Stomach smooth muscle (tissue), 2 donors: ENCODE measurements around the gene EEFSEC.

Experiments used
- H3K27ac ChIP-seq: one replicate; pipeline ENCODE4 v1.7.0; 2013; ENCODE audit warnings: mild to moderate bottlenecking, low read length, inconsistent platforms
- H3K27me3 ChIP-seq, 2 donors: one replicate each; pipeline ENCODE4 v1.7.0; 2013; ENCODE audit warnings: low read length in 2 of 2; ENCODE audit not compliant: insufficient read depth in 2 of 2, control insufficient read depth in 1 of 2
- H3K36me3 ChIP-seq, 2 donors: one replicate each; pipeline ENCODE4 v1.7.0; 2013; ENCODE audit warnings: low read length in 2 of 2; ENCODE audit not compliant: control insufficient read depth in 2 of 2, insufficient read depth in 2 of 2
- H3K4me1 ChIP-seq: one replicate; pipeline ENCODE4 v1.7.0; 2013; ENCODE audit warnings: low read length; ENCODE audit not compliant: control insufficient read depth, insufficient read depth
- H3K4me3 ChIP-seq, 2 donors: one replicate each; pipeline ENCODE4 v1.7.0; 2013; ENCODE audit warnings: low read length in 2 of 2
- H3K9ac ChIP-seq, 2 donors: one replicate each; pipeline ENCODE4 v1.7.0; 2013; ENCODE audit warnings: low read length in 2 of 2, mild to moderate bottlenecking in 1 of 2
- H3K9me3 ChIP-seq, 2 donors: one replicate each; pipeline ENCODE4 v1.7.0; 2013; ENCODE audit warnings: low read length in 2 of 2; ENCODE audit not compliant: control insufficient read depth in 2 of 2
- donor health status: healthy.
- donor health status: Pancreatic carcinoma.

The EEFSEC gene

GRCh38 chr3:128411574-128412064 is 258.3 kb downstream of the EEFSEC start:
- no peak overlapping the region for H3K27ac ChIP-seq
- no peaks in the 10 kb centered on the region for H3K4me1 ChIP-seq
- no peak overlapping the region for H3K4me3 ChIP-seq
- no peaks in the 10 kb centered on the region for H3K27me3 ChIP-seq
- no peak overlapping the region for H3K9ac ChIP-seq
- no peaks in the 10 kb centered on the region for H3K36me3 ChIP-seq
- no peaks in the 10 kb centered on the region for H3K9me3 ChIP-seq

- no peaks in the 10 kb centered on the region for H3K9me3 ChIP-seq
- no peaks in the 10 kb centered on the region for H3K36me3 ChIP-seq
- H3K9ac ChIP-seq = no peak overlapping the region
- no peaks in the 10 kb centered on the region for H3K4me1 ChIP-seq
- no peak overlapping the region for H3K4me3 ChIP-seq
- no peaks in the 10 kb centered on the region for H3K27me3 ChIP-seq
- no peak overlapping the region for H3K27ac ChIP-seq
Observed at GRCh38 chr3:128412180-128413002, 259.1 kb downstream of the EEFSEC start.

GRCh38 chr3:128413003-128413370 is 259.7 kb downstream of the EEFSEC start:
- H3K4me3 ChIP-seq = no peak overlapping the region
- H3K4me1 ChIP-seq = no peaks in the 10 kb centered on the region
- no peak overlapping the region for H3K9ac ChIP-seq
- no peaks in the 10 kb centered on the region for H3K9me3 ChIP-seq
- H3K27ac ChIP-seq = no peak overlapping the region
- H3K36me3 ChIP-seq = no peaks in the 10 kb centered on the region
- H3K27me3 ChIP-seq = no peaks in the 10 kb centered on the region

- H3K4me1 ChIP-seq = no peaks in the 10 kb centered on the region
- no peaks in the 10 kb centered on the region for H3K27me3 ChIP-seq
- no peaks in the 10 kb centered on the region for H3K9me3 ChIP-seq
- H3K9ac ChIP-seq = no peak overlapping the region
- H3K27ac ChIP-seq = no peak overlapping the region
- no peaks in the 10 kb centered on the region for H3K36me3 ChIP-seq
- no peak overlapping the region for H3K4me3 ChIP-seq
Observed at GRCh38 chr3:128413413-128414205, 260.3 kb downstream of the EEFSEC start.

- no peak overlapping the region for H3K4me3 ChIP-seq
- no peaks in the 10 kb centered on the region for H3K27me3 ChIP-seq
- H3K27ac ChIP-seq = no peak overlapping the region
Observed at GRCh38 chr3:128415200-128415772, 262.0 kb downstream of the EEFSEC start.

GRCh38 chr3:128415773-128416577 is 262.7 kb downstream of the EEFSEC start:
- peaks cover 0 to 4% of the 10 kb centered on the region in 2 donors for H3K9me3 ChIP-seq
- H3K4me3 ChIP-seq = no peak overlapping the region
- H3K27ac ChIP-seq = no peak overlapping the region
- no peak overlapping the region for H3K9ac ChIP-seq
- H3K36me3 ChIP-seq = no peaks in the 10 kb centered on the region
- no peaks in the 10 kb centered on the region for H3K27me3 ChIP-seq
- H3K4me1 ChIP-seq = no peaks in the 10 kb centered on the region

More at GRCh38 chr3:128415200-128415772, 262.0 kb downstream of the EEFSEC start:
- Histone ChIP-seq H3K9me3 (peaks cover 0 to 4% of the 10 kb centered on the region in 2 donors), H3K36me3 (no peaks in the 10 kb centered on the region), H3K9ac (no peak overlapping the region), H3K4me1 (no peaks in the 10 kb centered on the region)

GRCh38 chr3:128416578-128417211 is 263.4 kb downstream of the EEFSEC start:
- Histone ChIP-seq H3K36me3 (no peaks in the 10 kb centered on the region), H3K27me3 (no peaks in the 10 kb centered on the region), H3K4me1 (no peaks in the 10 kb centered on the region), H3K9ac (no peak overlapping the region), H3K4me3 (no peak overlapping the region), H3K27ac (no peak overlapping the region), H3K9me3 (peaks cover 0 to 4% of the 10 kb centered on the region in 2 donors)

- no peaks in the 10 kb centered on the region for H3K27me3 ChIP-seq
- H3K9me3 ChIP-seq = peaks cover 0 to 4% of the 10 kb centered on the region in 2 donors
- no peaks in the 10 kb centered on the region for H3K4me1 ChIP-seq
- no peak overlapping the region for H3K27ac ChIP-seq
- no peaks in the 10 kb centered on the region for H3K36me3 ChIP-seq
- no peak overlapping the region for H3K9ac ChIP-seq
- no peak overlapping the region for H3K4me3 ChIP-seq
Observed at GRCh38 chr3:128418900-128419299, 265.6 kb downstream of the EEFSEC start.

GRCh38 chr3:128419311-128419710 is 266.0 kb downstream of the EEFSEC start:
- Histone ChIP-seq H3K9ac (no peak overlapping the region), H3K27me3 (no peaks in the 10 kb centered on the region), H3K9me3 (peaks cover 0 to 4% of the 10 kb centered on the region in 2 donors), H3K4me3 (no peak overlapping the region), H3K27ac (no peak overlapping the region), H3K36me3 (no peaks in the 10 kb centered on the region), H3K4me1 (no peaks in the 10 kb centered on the region)

- Histone ChIP-seq H3K27me3 (no peaks in the 10 kb centered on the region), H3K36me3 (no peaks in the 10 kb centered on the region), H3K9me3 (peaks cover 0 to 4% of the 10 kb centered on the region in 2 donors), H3K27ac (no peak overlapping the region), H3K4me1 (no peaks in the 10 kb centered on the region), H3K9ac (no peak overlapping the region), H3K4me3 (no peak overlapping the region)
Observed at GRCh38 chr3:128420289-128420688, 267.0 kb downstream of the EEFSEC start.
